ENCODE results near the gene RPL15. TPM values are rescaled to one million over a fixed set of nuclear protein-coding genes. Genes with fewer than 3 reads are reported as not detected.
"Not testable (repeated sequence)": the region's sequence is repeated elsewhere in the genome, so short reads cannot be mapped to it uniquely, and the experiment has no call there.

RPL15 gene
- total RNA-seq, 4 donors from 2014 or later: 1,296 to 1,829 (median 1,447) TPM

- Histone ChIP-seq H3K4me3 (no peak overlapping the region), H3K36me3 (peaks cover 0 to 10% (median 0%) of the 10 kb centered on the region in 3 donors), H3K9me3 (peaks cover 0 to 2% (median 0%) of the 10 kb centered on the region in 4 donors), H3K27me3 (no peaks in the 10 kb centered on the region), H3K4me1 (peaks cover 4 to 53% (median 23%) of the 10 kb centered on the region in 4 donors), H3K27ac (peak overlapping the region in 2 of 4 donors; percentile 32 to 49)
- TF ChIP-seq EP300 (IDR thresholded peaks at IDR 0.05): peak in 1 of 2 donors; percentile 33
- TF ChIP-seq, protein P1, sequence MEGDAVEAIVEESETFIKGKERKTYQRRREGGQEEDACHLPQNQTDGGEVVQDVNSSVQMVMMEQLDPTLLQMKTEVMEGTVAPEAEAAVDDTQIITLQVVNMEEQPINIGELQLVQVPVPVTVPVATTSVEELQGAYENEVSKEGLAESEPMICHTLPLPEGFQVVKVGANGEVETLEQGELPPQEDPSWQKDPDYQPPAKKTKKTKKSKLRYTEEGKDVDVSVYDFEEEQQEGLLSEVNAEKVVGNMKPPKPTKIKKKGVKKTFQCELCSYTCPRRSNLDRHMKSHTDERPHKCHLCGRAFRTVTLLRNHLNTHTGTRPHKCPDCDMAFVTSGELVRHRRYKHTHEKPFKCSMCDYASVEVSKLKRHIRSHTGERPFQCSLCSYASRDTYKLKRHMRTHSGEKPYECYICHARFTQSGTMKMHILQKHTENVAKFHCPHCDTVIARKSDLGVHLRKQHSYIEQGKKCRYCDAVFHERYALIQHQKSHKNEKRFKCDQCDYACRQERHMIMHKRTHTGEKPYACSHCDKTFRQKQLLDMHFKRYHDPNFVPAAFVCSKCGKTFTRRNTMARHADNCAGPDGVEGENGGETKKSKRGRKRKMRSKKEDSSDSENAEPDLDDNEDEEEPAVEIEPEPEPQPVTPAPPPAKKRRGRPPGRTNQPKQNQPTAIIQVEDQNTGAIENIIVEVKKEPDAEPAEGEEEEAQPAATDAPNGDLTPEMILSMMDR (IDR thresholded peaks at IDR 0.05): no peak
- TF ChIP-seq POLR2A (IDR thresholded peaks at IDR 0.05): no peak
- DNase-seq (ENCODE audit: low spot score in 2 of 2): no peak
- 33 to 54% methylated on average over 5 of the region's 5 CpGs for WGBS, 2 donors
Observed at GRCh38 chr3:23877329-23877980, 39.5 kb upstream of the RPL15 start.

- TF ChIP-seq EP300 (IDR thresholded peaks at IDR 0.05): no peak
- no peak for TF ChIP-seq POLR2A (IDR thresholded peaks at IDR 0.05)
- TF ChIP-seq, protein P1 (IDR thresholded peaks at IDR 0.05): no peak
- H3K36me3 ChIP-seq: peaks cover 0 to 15% (median 0%) of the 10 kb centered on the region in 3 donors
- DNase-seq (ENCODE audit: low spot score in 2 of 2): no peak
- H3K27me3 ChIP-seq: no peaks in the 10 kb centered on the region
- H3K4me3 ChIP-seq: no peak overlapping the region
- H3K27ac ChIP-seq: no peak overlapping the region
- WGBS, 2 donors: 96% methylated on average over 8 of the region's 8 CpGs
- H3K4me1 ChIP-seq: peaks cover 4 to 40% (median 23%) of the 10 kb centered on the region in 4 donors
- peaks cover 0 to 2% (median 0%) of the 10 kb centered on the region in 4 donors for H3K9me3 ChIP-seq
Observed at GRCh38 chr3:23879485-23879884, 37.4 kb upstream of the RPL15 start.

GRCh38 chr3:23880703-23881339 lies 36.1 kb upstream of the RPL15 start:
- TF ChIP-seq, protein P1 (IDR thresholded peaks at IDR 0.05): no peak
- no peak for TF ChIP-seq EP300 (IDR thresholded peaks at IDR 0.05)
- no peak for TF ChIP-seq POLR2A (IDR thresholded peaks at IDR 0.05)
- 74 to 85% methylated on average over 4 of the region's 4 CpGs for WGBS, 2 donors
- peaks cover 0 to 2% (median 0%) of the 10 kb centered on the region in 4 donors for H3K9me3 ChIP-seq
- peaks cover 4 to 27% (median 16%) of the 10 kb centered on the region in 4 donors for H3K4me1 ChIP-seq
- no peak overlapping the region for H3K4me3 ChIP-seq
- H3K27me3 ChIP-seq: no peaks in the 10 kb centered on the region
- DNase-seq (ENCODE audit: low spot score in 2 of 2): no peak
- no peak overlapping the region for H3K27ac ChIP-seq
- peaks cover 0 to 15% (median 0%) of the 10 kb centered on the region in 3 donors for H3K36me3 ChIP-seq

DNA sequence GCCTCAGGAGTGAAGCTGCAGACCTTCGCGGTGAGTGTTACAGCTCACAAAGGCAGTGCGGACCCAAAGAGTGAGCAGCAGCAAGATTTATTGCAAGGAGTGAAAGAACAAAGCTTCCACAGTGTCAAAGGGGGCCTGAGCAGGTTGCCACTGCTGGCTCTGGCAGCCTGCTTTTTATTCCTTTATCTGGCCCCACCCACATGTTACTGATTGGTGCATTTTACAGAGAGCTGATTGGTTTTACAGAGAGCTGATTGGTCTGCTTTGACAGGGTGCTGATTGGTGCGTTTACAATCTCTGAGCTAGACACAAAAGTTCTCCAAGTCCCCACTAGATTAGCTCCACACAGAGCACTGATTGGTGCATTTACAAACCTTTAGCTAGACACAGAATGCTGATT lies 34.9 kb upstream of the RPL15 start:
- H3K4me3 ChIP-seq; H3K27me3 ChIP-seq; H3K27ac ChIP-seq; DNase-seq (ENCODE audit: low spot score in 2 of 2); H3K9me3 ChIP-seq: not testable (repeated sequence)
- Histone ChIP-seq H3K4me1 (peaks cover 2 to 15% (median 5%) of the 10 kb centered on the region in 4 donors), H3K36me3 (peaks cover 0 to 15% (median 0%) of the 10 kb centered on the region in 3 donors)
- WGBS, 2 donors: 68 to 73% methylated on average over 4 of the region's 4 CpGs

GRCh38 chr3:23882487-23882918 lies 34.4 kb upstream of the RPL15 start:
- peaks cover 0 to 2% (median 0%) of the 10 kb centered on the region in 4 donors for H3K9me3 ChIP-seq
- no peak for DNase-seq (ENCODE audit: low spot score in 2 of 2)

DNA sequence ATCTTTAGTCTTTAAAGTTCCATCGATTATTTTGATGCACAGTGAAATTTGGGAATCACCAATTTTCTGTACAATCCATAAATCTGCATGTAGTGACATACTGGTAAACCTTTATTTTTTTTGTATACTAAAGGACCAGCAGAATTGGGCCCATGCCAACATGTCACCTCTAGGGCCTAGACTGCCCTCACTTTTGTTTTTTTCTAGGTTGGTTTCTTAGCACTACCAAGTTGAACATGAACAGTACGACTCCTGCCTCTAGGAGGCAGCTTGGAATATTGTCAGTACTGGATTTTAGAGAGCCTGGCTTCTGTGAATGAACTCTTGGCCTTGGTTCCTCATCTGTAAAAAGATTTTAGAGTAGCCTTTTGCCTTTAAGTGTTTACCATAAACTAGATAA lies 32.5 kb upstream of the RPL15 start:
- WGBS, 2 donors: 91 to 97% methylated on average over 2 of the region's 2 CpGs
- no peak for TF ChIP-seq EP300 (IDR thresholded peaks at IDR 0.05)
- TF ChIP-seq, protein P1 (IDR thresholded peaks at IDR 0.05): no peak
- TF ChIP-seq POLR2A (IDR thresholded peaks at IDR 0.05): no peak
- H3K9me3 ChIP-seq: peaks cover 0 to 2% (median 0%) of the 10 kb centered on the region in 4 donors
- H3K36me3 ChIP-seq: peaks cover 0 to 15% (median 0%) of the 10 kb centered on the region in 3 donors
- H3K4me3 ChIP-seq: no peak overlapping the region
- H3K27me3 ChIP-seq: no peaks in the 10 kb centered on the region
- DNase-seq (ENCODE audit: low spot score in 2 of 2): no peak
- H3K4me1 ChIP-seq: peaks cover 0 to 13% (median 0%) of the 10 kb centered on the region in 4 donors
- H3K27ac ChIP-seq: no peak overlapping the region

More at GRCh38 chr3:23882487-23882918, 34.4 kb upstream of the RPL15 start:
- peaks cover 0 to 15% (median 0%) of the 10 kb centered on the region in 3 donors for H3K36me3 ChIP-seq
- no peak overlapping the region for H3K4me3 ChIP-seq
- no peak for TF ChIP-seq EP300 (IDR thresholded peaks at IDR 0.05)
- H3K27me3 ChIP-seq: no peaks in the 10 kb centered on the region
- H3K27ac ChIP-seq: no peak overlapping the region
- WGBS, 2 donors: 97% methylated on average over 23 to 26 of the region's 28 CpGs
- H3K4me1 ChIP-seq: peaks cover 0 to 12% (median 1%) of the 10 kb centered on the region in 4 donors

All from tibial nerve (tissue), 4 donors.